ENCODE measurements around the gene SPATA32. TPM values are rescaled to one million over a fixed set of nuclear protein-coding genes. Genes with fewer than 3 reads are reported as not detected.
A peak's percentile ranks its signal among the peaks of the same experiment; 100 is the strongest.

SPATA32 gene
- total RNA-seq, 1 experiment from 2014 or later, result 0.15 TPM

DNA sequence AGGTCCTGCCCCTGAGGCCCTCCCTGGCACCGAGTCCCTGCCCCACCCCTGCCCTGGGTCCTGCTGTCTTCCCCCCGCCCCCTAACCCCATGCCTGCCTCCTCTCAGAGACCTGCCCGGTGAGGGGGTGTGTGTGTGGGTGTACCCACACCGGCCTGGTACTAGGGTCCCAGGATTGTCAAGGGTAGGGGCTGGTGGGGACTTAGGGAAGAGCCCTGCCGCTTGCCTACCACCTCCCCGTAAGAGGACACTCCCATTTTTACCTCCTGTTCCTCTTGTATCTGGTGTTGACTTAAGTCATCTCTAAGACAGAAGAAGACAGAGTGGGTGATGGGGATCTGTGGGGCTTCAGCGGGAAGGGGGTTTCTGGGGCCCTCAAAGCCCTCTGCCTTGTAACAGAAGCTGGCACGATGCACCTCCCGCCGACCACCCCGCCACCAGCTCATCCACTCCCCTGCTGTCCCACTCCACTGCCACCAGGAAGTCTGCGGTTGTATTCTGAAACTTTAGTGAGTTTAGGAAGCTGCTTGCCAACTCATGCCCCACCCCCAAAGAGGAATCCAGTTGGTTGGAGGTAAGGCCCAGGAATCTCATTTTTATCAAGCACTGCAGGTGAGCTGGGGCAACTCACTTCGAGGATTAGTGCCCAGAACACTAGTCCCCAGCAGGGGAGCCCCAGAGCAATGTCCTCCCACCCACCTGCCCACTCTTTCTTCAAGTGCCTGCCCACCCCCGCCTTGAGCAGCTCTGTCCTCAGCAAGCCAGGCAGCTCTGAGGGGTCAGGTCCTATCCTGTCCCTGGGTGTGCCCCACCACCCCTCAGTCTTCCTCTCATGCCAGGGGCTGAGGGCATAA is 5.6 kb downstream of the SPATA32 start:
- no peak overlapping the region for H3K9ac ChIP-seq (ENCODE audit: low read length)
- ChIA-PET CTCF (interaction anchor here (1.0 to 1.7 kb wide), 2 partner anchors 37 to 121 kb away, joined by 3 to 8 read pairs; partner anchors contain the start of gene ACBD4), RAD21 (ENCODE audit: low non-redundant PET in 1 of 2, low total read pairs in 2 of 2, uncharacterized antibody in 2 of 2, unreplicated experiment in 2 of 2) (no interaction called here), POLR2A (no interaction called here)
- peaks cover 0 to 6% of the 10 kb centered on the region in 2 experiments; a peak in 2 of 4 replicates for H3K4me1 ChIP-seq (ENCODE audit: control insufficient read depth in 1 of 2, insufficient read depth in 2 of 2, low read length in 2 of 2)
- no peaks in the 10 kb centered on the region for H3K9me3 ChIP-seq (ENCODE audit: control insufficient read depth in 1 of 2, insufficient read depth in 1 of 2, low read depth in 1 of 2, low read length in 2 of 2)
- no peak overlapping the region for H3K4me2 ChIP-seq (ENCODE audit: low read length)
- H3K4me3 ChIP-seq (replicated peaks in 1 of 2; ENCODE audit: low read depth in 1 of 2, low read length in 2 of 2), result no peak overlapping the region
- no peak overlapping the region for H2AFZ ChIP-seq (ENCODE audit: low read depth, low read length, poor library complexity, severe bottlenecking)
- H3K9me2 ChIP-seq (ENCODE audit: insufficient read depth), result no peaks in the 10 kb centered on the region
- no peak for TF ChIP-seq EGR1 (IDR thresholded peaks at IDR 0.05; ENCODE audit: low read depth)
- TF ChIP-seq, protein P1, sequence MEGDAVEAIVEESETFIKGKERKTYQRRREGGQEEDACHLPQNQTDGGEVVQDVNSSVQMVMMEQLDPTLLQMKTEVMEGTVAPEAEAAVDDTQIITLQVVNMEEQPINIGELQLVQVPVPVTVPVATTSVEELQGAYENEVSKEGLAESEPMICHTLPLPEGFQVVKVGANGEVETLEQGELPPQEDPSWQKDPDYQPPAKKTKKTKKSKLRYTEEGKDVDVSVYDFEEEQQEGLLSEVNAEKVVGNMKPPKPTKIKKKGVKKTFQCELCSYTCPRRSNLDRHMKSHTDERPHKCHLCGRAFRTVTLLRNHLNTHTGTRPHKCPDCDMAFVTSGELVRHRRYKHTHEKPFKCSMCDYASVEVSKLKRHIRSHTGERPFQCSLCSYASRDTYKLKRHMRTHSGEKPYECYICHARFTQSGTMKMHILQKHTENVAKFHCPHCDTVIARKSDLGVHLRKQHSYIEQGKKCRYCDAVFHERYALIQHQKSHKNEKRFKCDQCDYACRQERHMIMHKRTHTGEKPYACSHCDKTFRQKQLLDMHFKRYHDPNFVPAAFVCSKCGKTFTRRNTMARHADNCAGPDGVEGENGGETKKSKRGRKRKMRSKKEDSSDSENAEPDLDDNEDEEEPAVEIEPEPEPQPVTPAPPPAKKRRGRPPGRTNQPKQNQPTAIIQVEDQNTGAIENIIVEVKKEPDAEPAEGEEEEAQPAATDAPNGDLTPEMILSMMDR (IDR thresholded peaks at IDR 0.05 in 2 of 3, conservative IDR thresholded peaks at IDR 0.05 in 1 of 3; ENCODE audit: borderline replicate concordance in 1 of 3, insufficient read depth in 1 of 3, low read depth in 2 of 3, low read length in 2 of 3), result peak in 2 of 3 experiments; percentile 35 to 38; a peak in 3 of 6 replicates
- no peak overlapping the region for H3K27ac ChIP-seq (ENCODE audit: low read depth, low read length)
- BruUV-seq (replicated peaks), result no TSS peak
- H3K79me2 ChIP-seq (ENCODE audit: insufficient read depth, low read length), result no peaks in the 10 kb centered on the region
- intact Hi-C loops (cut with micrococcal nuclease), result no loop called here
- no peaks in the 10 kb centered on the region for H3K36me3 ChIP-seq (ENCODE audit: control insufficient read depth in 1 of 2, insufficient read depth in 2 of 2, low read length in 2 of 2)
- no peaks in the 10 kb centered on the region for H3K27me3 ChIP-seq (ENCODE audit: insufficient read depth, low read length)
- DNase-seq (ENCODE audit: low read depth, low spot score) (no peak), ATAC-seq (peak; percentile 61)
- H4K20me1 ChIP-seq (ENCODE audit: insufficient read depth), result no peaks in the 10 kb centered on the region

DNA sequence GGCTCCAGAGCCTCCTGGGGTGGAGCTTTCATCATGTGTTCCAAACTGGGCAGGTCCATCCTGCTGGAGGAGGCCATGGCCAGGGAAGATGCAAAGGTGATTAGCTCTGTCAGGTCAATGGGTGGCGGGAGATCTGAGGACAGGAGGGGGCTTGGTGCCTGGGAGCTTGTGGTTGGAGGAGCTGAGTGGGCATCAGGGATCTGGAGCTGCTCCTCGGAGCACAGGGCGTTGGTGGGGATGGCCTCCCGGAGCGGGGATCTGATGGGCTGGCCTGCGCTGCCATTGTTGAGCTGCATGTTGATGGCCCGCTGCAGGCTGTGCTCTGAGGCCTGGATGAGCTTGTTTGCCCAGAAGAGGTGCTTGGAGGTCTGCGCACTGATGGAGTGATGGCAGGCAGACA is 6.5 kb downstream of the SPATA32 start:
- Histone ChIP-seq H3K4me3 (replicated peaks in 1 of 2; ENCODE audit: low read depth in 1 of 2, low read length in 2 of 2) (no peak overlapping the region), H3K4me1 (ENCODE audit: control insufficient read depth in 1 of 2, insufficient read depth in 2 of 2, low read length in 2 of 2) (peaks cover 0 to 6% of the 10 kb centered on the region in 2 experiments; a peak in 2 of 4 replicates), H3K4me2 (ENCODE audit: low read length) (no peak overlapping the region), H3K36me3 (ENCODE audit: control insufficient read depth in 1 of 2, insufficient read depth in 2 of 2, low read length in 2 of 2) (no peaks in the 10 kb centered on the region; a peak in 1 of 4 replicates), H3K9me2 (ENCODE audit: insufficient read depth) (no peaks in the 10 kb centered on the region), H3K9ac (ENCODE audit: low read length) (no peak overlapping the region), H3K79me2 (ENCODE audit: insufficient read depth, low read length) (no peaks in the 10 kb centered on the region), H3K9me3 (ENCODE audit: control insufficient read depth in 1 of 2, insufficient read depth in 1 of 2, low read depth in 1 of 2, low read length in 2 of 2) (no peaks in the 10 kb centered on the region), H3K27ac (ENCODE audit: low read depth, low read length) (no peak overlapping the region), H4K20me1 (ENCODE audit: insufficient read depth) (no peaks in the 10 kb centered on the region), H2AFZ (ENCODE audit: low read depth, low read length, poor library complexity, severe bottlenecking) (no peak overlapping the region), H3K27me3 (ENCODE audit: insufficient read depth, low read length) (no peaks in the 10 kb centered on the region)
- no peak for ATAC-seq
- TF ChIP-seq POLR2AphosphoS5 (IDR thresholded peaks at IDR 0.05; ENCODE audit: low read depth, low read length) (no peak), CBX3 (IDR thresholded peaks at IDR 0.05; ENCODE audit: low read depth) (no peak), EGR1 (IDR thresholded peaks at IDR 0.05; ENCODE audit: low read depth) (no peak), YY1 (IDR thresholded peaks at IDR 0.05; ENCODE audit: extremely low read depth, insufficient replicate concordance, low read depth, low read length) (no peak), SIN3A (IDR thresholded peaks at IDR 0.05; ENCODE audit: low read depth) (no peak), EZH2phosphoT487 (IDR thresholded peaks at IDR 0.05; ENCODE audit: borderline replicate concordance) (no peak), FOSL1 (IDR thresholded peaks at IDR 0.05; ENCODE audit: low read depth) (no peak), ZFX (IDR thresholded peaks at IDR 0.05) (no peak)
- TF ChIP-seq, protein P1 (IDR thresholded peaks at IDR 0.05 in 2 of 3, conservative IDR thresholded peaks at IDR 0.05 in 1 of 3; ENCODE audit: borderline replicate concordance in 1 of 3, insufficient read depth in 1 of 3, low read depth in 2 of 3, low read length in 2 of 3), result no peak
- TF ChIP-seq, protein P2, sequence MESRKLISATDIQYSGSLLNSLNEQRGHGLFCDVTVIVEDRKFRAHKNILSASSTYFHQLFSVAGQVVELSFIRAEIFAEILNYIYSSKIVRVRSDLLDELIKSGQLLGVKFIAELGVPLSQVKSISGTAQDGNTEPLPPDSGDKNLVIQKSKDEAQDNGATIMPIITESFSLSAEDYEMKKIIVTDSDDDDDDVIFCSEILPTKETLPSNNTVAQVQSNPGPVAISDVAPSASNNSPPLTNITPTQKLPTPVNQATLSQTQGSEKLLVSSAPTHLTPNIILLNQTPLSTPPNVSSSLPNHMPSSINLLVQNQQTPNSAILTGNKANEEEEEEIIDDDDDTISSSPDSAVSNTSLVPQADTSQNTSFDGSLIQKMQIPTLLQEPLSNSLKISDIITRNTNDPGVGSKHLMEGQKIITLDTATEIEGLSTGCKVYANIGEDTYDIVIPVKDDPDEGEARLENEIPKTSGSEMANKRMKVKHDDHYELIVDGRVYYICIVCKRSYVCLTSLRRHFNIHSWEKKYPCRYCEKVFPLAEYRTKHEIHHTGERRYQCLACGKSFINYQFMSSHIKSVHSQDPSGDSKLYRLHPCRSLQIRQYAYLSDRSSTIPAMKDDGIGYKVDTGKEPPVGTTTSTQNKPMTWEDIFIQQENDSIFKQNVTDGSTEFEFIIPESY (IDR thresholded peaks at IDR 0.05; ENCODE audit: extremely low read depth, insufficient replicate concordance, low read length), result no peak
- intact Hi-C loops (cut with micrococcal nuclease), result no loop called here
- ChIA-PET RAD21 (ENCODE audit: low non-redundant PET in 1 of 2, low total read pairs in 2 of 2, uncharacterized antibody in 2 of 2, unreplicated experiment in 2 of 2) (no interaction called here), CTCF (interaction anchor here (1.4 kb wide), 1 partner anchor 22 kb away, joined by 4 read pairs; no protein-coding TSS in a partner anchor), POLR2A (interaction anchor here (0.6 kb wide), 1 partner anchor 107 kb away, joined by 3 read pairs; the partner anchor contains the start of gene HEXIM1)
- BruUV-seq (replicated peaks), result no TSS peak
- DNase-seq (ENCODE audit: low read depth, low spot score), result no peak

Data from HCT116 (cell line).